ENCODE results near the gene SLC18A3.

Gene SLC18A3

DNA sequence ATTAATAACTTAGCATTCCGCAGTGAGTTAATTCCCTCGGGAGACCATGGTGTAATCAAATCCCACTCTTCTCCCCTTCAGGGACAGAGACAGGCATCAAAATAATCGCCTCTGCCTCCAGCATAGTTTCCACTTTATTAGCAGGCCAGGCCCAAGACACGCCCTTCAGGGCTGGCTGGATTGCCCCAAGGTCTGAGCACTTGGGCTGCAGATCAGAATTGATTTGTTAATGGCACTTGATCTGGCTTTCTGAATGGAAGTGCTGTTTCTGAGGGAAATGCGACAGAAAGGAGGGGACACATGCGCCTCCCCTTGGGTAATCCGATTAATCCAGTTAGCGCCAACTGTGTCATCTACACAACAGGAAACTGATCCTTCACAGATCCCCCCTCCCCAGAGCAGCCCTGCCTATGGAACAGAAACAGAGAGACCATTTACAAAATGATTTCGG lies 19.3 kb downstream of the SLC18A3 start:
- no peak for DNase-seq

DNA sequence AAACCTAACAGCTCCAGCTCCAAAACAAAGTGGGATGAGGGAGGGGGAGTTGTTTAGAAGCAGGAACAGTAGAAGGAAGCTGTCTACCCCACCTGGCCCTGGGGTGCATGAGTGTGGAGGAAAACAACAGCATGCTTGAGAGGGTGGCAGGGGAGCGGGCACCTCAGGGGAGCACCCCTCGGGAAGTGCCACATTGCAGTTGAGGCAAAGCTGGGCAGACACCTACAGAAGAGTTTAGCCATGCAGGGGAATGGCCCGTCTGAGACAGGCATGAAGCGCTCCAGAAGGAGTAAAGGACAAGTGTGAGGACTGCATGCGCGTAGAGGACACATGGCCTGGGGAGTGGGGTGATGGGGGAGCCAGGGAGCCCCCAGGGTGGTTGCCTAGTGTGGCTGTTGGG lies 21.9 kb downstream of the SLC18A3 start:
- no peak for DNase-seq

DNA sequence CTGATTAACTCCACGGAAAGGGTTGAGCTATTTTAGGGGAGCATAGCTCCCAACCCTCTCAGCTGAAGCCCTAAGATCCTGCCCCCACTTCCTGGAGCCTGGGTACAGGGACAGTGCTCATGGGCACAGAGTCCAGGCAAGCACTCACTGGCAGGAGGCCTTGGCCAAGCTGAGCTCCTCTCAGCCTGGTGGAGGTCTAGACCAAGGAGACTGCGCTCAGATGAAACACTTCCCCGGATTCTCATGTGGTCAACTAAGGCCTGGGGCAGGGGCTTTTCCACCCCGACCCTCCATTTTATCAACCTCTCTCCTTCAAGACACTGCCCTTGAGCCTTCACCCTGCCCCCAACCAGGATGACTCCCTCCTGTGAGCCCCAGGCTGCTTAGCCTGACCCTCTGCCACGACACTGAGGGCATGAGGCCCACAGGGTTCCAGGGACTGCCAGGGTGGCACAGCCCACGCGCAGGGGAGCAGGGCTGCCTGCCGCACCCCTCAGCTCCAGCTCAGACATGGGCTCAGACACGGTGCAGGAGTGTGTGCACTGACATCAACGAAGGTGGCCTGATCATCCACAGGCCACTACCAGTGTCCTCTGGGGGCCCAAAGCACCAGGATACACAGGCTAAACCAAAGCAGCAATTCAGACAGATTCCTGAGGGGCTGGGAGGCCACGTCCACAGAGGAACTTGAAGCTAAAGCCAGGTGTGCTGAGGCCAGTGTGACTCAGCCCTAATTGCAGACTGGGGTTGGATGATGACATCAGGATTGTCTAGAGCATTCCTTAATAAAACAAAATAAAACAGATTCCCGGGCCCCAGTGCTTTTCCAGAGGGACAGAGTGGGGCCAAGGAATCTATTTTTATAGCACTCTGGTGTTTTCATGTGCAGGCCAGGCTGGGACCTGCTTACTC lies 22.6 kb downstream of the SLC18A3 start:
- no peak for DNase-seq

DNA sequence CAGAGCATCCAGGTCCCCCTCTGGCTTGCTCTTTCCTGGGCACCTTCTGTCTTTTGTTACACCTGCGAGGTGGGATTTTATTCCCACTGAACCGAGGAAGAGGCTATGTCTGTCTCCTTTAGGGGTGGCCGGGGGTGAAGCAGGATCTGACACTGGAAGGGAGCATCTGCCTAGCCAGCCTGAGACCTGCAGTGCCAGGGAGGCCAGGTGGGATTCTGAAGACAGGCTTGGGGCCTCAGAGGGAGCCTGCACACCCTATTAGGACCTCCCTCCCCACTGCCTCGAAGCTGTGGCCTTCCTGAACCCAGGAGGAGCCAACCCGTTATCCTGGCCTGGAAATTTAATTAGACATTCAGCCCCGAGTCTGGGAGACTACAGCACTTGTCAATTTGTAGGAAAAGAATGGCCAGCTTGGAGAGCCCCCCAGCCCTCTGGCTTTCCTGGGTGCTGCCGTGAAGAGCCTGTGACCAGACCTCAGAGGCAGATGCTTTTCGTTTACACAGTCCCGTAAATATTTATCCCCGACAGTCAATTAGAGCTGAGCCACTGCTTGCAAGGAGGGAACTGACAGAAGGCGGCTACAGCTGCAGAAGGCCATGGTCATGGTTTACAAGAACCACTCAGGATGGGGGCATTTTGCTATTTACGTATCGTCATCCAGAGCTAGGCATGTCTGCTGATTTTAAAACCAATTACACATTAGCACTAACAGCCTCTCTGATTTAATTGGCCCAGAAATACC lies 23.4 kb downstream of the SLC18A3 start:
- DNase-seq = no peak

DNA sequence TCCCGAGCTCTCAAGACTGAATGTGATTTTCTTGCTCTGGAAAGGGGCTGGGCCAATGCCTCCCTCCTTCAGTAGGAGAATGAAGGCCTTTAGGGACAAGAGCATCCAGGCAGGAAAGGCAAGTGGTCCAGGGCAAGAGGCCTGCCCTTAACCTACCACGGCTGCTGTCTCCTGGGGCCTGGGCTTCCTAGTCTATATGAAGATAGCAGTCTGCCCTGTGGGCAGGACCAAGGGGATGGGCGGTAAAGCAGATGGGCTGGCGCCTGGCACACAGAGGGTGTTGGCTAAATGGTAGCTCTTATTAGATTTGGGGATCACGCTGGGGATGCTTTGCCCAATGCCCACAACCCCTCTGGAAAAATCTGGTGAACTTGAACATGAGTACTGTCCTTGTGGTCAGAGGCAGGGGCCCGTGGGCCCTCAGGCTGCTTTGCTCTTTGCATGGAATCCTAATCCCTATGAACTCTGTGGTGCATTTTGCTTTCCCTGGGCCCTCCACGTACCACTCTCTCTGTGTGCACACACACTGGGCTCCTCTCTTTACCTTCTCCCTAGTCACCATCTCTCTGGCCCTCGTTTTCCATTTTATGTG lies 24.1 kb downstream of the SLC18A3 start:
- DNase-seq = no peak

DNA sequence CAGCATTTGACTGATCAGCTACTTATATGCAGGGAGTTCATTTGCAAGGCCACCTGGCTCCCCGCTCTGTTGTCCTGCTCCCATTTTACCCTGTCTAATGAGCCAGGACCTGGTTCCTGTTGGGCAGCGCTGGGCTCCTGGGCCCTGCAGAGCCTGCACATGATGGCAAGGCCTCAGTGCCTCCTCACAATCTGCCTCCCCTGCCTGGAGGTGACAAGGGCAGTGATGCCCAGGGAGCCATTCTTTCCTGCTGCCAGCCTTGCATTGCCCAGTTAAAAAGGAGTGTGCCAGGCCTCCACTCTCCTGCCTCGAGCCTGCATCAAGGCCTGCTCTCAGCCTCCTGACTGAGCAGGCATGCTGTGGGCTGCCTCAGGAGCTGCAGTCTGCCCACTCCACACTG lies 32.2 kb downstream of the SLC18A3 start:
- no peak for DNase-seq

DNA sequence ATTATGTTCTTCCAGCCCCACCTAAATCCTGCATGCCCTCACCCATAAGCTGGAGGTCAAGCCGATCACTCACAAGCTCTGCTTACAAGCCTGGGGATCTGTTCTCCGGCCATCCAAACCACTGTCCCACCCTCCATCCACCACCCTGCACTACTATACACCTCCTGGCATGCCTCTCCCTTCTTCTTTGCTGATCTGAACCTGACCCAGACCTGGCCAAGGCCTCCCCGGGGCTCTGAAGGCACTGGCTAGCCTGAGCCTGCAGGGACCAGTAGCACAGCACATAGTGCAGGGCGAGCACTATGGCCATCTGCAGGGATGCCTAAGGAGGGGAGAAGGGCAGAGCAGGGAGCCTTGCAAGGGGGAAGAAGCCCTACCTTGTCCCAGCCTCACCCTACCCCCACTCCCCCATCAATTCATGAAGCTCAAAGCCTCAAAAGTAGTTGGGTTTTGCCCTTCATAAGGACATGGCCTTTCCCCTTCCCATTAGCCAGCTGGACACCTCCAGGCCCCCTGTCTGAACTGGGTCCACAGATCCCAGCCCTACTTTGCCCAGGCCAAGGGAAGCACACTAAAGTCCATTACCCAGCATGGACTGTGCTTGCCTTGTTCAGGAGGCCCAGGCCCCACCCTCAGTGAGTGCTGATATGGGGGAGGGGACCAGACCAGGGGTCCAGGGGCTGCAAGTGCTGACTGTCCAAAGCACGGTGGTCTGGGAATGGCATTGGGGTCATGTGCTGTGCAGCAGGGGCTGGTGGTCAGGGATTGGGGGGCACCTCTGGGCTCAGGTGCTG lies 33.3 kb downstream of the SLC18A3 start:
- DNase-seq = no peak

DNA sequence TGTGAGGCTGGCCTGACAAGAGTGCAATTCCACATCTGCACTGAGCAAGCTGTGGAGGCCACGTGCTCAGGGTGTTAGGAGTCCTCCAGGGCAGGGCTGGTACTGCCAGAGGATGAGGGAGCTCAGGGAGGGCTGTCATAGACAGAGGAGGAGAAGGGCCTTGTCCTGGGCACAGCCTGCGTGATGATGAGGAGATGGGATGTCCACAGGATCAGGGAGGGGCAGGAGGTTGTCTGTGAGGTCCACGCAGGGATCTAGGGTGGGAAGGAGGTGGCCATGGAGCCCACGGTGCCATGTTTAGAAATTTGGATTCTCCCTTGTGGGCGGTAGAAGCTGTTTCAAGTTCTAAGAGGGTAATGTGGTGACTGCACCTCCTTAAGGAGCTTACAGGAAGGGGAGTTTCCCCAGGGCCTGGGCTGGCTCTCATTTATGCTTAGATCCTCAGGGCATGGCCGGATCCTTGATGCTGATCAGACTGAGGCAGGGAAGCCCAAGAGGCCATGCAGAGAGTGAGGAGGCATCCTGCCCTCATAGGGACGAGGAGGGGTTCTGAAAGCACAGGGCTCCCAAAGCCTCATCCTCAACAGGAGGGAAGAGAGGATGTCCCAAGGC lies 34.0 kb downstream of the SLC18A3 start:
- no peak for DNase-seq

DNA sequence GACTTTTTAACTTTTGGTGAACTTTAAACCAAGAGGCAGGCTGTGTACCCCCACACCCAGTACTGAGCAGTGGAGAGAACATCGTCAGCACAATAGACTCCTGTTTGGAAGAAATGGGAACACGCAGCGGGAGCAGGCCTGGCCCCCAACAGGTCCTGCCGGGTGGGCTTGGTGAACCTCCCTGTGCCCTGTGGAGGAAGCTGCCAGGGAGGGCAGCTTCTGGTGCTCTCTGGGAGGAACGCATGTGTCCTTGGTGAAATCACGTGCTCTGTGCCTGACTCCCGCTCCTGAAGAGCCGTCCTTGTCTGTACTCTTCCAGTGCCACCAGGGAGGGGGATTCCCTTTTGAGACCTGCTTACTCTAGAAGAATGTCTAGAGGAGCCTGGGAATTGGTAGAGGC lies 35.3 kb downstream of the SLC18A3 start:
- DNase-seq = no peak

DNA sequence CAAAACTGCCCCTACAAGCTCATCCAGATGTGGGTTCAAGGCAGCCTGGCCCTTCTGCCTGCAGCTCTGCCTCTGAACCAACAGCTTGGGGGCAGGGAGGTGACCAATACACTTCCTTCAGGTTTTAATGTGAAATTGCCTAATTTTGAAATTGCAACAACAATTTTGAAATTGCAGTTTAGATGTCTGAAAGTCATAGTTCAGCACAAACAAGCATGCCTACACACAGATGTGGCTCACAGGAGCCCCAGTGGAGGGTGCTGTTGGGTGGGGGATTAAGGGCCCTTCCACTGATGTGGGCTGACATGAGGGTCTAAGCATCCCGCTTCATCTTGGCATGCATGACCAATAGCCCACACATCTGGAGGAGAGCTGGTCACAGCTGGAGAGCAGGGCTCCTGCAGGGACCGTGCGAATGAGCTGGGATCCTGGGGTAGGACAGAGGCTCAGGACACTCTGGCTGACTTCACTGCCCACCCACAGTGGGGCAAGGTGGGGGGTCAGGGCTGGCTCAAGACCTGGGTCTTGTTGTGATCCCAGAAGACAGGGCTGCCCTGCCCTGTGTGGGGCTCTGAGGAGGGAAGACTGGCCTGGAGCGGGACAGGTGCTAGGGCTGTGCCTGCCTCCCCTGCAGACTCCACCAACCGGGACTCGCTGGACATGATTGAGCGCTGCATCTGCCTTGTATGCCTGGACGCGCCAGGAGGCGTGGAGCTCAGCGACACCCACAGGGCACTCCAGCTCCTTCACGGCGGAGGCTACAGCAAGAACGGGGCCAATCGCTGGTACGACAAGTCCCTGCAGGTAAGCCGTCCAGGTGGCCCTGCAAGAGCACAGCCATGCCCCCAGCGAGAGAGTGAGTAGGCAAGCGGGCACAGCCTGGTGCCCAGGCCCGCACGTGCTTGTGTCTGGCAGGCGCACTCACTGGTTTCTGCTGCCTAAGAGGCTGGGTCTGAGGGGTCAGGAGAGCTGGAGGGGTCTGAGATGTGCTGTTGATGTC lies 36.1 kb downstream of the SLC18A3 start:
- no peak for DNase-seq

DNA sequence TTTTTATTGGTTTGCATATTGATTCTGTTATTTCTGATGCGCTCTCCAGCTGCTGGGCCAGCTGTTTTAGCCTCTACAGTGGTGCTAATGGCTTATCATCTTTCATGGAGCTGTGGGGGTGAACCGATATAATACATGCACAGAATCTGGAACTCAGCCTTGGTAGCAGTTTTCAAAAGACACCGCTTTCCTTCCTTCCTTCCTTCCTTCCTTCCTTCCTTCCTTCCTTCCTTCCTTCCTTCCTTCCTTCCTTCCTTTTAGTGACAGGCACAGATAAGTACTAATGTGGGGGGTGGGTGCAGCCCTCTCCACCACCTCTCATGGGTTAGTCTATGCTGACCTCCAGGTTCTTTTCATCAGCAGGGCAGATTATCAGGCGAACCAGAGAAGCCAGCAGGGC lies 37.4 kb downstream of the SLC18A3 start:
- DNase-seq = no peak

DNA sequence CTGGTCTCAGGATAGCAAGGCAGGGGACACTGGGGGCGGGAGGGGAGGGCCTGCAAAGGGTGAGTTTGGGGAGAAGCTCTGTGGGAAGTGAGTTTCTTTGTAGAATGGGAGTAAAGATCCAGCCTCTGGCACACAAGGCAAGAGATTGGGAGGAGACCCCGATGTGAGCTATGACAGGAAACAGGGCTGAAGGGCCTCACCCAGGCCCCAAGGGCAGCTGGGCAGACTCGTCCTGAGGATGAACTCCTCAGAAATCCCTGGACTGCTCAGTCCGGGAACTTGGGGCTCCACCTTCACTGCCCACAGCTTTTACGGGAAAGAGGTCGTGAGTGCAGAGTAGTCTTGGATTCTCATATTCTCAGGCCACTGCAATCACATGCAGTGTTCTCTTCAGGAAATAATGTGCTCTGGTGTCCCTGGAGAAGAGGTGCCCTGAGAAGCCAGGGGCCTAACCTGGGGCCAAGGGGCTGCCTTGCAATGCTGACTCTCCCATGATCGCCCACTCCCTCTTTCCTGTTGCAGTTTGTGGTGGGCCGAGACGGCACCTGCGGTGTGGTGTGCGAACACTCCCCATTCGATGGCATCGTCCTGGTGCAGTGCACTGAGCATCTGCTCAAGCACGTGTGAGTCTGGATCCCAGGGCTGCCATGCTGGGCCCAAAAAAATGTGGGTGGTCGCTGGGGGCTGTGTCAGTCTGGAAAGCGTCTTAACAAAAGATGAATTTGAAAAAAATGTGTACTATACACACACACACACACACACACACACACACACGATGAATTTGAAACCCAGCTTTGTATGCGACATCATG lies 38.1 kb downstream of the SLC18A3 start:
- DNase-seq = no peak

DNA sequence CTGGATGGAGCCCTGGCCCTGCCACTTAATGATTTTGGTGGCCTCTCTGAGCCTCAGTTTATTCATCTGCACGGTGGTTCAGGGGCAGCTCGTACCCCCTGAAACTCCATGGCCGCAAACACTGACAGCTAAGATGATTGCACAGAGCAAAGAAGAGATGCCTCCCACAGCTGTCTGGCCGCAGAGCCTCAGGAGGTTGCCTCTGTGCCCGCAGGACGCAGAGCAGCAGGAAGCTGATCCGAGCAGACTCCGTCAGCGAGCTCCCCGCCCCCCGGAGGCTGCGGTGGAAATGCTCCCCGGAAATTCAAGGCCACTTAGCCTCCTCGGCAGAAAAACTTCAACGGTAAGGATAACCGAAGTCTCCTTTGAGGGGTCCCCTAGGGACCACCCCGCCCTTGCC lies 39.2 kb downstream of the SLC18A3 start:
- DNase-seq = no peak

DNA sequence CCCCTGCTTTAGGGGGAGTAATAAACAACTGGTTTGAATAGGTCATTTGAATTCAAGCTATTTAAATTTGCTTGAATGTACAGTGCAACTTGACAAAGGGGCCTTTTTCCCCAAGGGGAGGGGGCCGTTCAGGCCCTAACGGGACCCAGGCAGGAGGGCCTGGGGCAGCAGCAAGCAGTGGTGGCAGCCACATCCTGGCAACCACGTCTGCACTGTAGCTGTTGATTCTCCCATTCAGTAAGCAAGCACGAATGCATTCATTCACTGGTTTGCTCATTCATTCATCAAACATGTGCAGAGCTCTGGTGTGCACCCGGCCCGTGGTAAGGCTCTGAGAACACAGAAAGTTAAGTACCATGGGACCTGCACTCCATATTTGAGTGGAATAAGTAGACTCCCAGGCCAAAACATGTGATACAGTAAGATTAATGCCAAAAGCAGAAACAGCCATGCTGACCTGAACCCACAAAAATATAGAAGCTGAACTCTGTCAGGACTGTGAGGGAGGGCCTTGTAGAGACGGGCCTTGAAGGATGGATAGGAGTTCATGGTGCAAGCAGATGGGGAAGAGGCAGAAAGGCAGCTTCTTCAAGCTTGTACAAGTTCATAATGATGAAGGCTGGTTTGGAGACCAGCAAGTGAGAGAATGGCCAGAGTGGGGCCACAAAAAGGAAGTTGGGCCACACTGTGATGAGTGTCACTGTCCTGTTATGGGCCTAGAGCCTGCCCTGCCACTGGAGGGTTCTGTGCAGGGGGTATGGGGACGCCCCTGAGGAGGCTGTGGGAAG lies 40.0 kb downstream of the SLC18A3 start:
- no peak for DNase-seq

DNA sequence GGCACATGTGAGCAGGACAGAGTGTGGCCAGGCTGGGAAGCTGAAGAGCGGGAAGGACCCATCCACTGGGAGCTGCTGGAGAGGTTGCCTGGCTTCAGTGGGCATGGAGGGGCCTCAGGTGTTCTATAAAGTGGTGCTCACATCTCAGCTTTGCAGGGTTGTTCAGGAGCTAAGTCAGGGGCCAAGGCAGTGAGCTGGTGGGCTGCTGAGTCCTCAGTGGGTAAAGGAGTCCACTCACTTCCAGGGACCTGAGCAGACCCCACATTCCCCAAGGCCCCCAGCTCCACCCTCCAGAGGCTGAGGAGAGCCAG lies 40.6 kb downstream of the SLC18A3 start:
- DNase-seq = no peak

DNA sequence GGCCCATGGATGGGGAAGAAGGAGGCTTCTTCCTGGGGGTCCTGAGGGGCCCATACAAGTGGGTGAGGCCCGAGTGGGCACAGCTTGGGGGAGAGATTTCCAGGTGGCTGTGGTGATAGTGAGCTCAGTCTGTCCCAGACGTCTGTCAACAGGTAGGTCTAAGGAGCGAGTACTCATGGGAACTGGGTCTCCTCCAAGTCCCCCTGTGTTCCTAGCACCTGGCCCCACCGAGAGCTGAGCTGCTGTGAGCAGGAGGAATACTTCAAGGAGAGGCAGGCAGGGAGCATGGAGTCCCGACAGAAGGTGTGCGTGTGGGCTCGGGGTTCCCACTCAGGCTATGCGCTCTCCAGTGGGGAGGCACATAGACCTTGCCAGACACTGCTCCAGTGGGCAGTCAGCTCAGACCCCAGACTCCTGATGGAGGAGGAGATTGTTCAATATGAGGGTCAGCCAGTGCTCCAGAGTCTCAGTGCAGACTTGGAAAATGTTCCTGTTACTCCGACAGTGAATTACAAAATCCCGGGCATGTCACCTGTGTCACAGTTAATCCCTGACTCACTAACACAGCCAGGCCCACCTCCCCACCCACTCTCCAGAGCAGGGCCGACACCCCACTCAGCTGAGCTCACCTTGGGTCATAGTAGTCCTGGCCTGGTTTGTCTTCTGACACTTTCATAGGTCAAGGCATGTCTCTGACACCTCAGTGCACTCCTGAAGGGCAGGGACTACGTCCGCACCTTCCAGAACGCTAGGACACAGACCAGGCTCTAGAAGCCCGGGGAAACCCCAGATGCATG lies 41.1 kb downstream of the SLC18A3 start:
- DNase-seq = no peak

DNA sequence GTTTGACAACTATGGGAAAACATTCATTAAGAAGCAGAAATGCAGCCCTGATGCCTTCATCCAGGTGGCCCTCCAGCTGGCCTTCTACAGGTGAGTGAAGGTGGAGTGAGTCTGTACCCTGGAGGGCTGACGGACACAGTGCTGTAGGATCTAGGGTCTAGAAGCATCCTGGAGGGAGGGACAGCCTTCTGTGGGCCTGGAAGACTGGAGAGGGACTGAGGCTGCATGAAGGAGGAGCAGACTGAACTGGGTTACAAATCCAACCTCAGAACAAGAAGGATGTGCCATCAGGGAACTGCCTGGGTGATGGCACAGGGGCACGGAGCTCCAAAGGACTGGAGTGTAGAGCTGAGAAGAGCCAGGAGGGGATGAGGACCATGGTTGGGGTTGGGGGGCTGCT lies 41.8 kb downstream of the SLC18A3 start:
- DNase-seq = no peak

DNA sequence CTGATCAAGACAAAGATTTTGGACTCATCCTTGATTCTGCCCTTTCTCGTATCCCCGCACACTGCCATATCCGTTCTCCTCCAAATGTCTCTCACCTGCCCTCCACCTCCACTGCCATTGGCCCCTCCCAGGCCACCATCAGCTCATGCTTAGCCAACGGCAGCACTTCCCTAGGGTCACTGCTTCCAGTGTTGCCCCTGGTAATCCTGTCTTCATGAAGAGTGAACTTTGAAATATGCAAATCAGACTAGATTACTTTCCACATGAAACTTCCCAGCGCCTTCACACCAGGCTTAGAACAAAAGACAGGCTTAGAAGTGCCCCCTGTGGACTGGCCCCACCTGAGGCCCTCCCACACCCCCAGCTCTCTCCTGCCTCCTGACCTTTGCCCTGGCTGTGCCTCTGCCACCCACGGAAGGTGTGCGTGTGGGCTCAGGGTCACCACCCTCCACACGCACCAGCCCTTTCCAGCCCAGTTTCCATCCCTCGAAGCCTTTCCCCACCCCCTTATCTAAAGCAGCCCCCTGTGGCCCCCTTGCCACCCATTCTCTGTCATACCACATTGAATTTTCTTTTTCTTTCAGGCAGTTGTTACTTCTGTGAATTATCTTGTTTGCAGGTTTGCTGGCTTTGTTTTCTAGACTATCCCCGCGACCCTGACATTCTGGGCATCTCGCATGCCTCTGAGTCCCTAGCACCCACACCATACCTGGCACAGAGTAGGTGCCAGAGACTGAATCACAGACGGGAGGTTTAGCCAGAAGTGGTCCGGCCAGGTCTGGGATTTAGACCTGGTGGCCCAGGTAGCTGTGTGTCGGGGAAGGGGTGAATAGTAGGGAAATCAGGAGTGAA lies 42.5 kb downstream of the SLC18A3 start:
- no peak for DNase-seq
